Stimulated activated CD8-positive, alpha-beta memory T cell treated with anti-CD3 and anti-CD28 coated beads, Interleukin-12 subunit alpha, Interleukin-12 subunit beta, amount 100 ng/mL, for 4 hours (primary cell): ENCODE results near the gene TMEM163.

Experiments used
- DNase-seq: peaks from one replicate; pipeline ENCODE4 v3.0.0-alpha.2; 2020; ENCODE audit warnings: low read depth

TMEM163 gene

DNA sequence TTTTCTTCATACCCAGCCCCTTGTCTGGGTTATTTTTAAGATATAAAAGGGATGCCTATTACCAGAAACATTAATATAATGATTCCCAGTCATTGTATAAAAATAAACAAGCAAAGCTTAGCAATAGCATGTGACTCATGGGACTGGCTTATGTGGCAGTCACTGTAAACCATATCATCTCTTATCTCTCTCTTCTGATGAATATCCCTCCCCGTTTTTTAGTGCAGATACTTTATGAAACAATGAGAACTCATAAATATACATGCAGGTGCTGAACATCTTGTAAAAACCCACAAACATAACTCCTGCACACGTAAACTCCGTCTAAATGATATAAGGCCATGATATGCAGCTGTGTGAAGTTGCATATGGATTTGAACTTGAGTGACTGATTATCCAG is 310.0 kb downstream of the TMEM163 start:
- no peak for DNase-seq

DNA sequence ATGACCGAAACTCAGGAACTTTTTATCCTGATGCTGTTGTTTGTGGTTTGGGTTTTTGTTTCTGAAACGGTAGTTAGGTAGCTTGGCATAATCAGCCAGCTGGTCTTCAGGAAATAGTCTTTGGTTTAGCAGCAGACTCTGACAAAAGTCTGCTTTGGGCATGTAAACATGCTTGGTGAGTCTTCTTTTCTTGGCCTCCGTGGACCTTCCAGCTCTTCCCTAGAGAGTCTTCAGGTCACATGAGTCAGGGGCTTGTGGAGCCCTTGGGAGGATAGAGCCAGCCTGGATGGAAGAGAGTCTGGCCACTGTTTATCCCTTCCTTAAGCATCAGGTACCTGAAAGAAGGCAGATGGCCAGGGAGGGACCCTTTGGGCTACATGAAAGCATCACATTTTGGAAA is 310.4 kb downstream of the TMEM163 start:
- DNase-seq = no peak

DNA sequence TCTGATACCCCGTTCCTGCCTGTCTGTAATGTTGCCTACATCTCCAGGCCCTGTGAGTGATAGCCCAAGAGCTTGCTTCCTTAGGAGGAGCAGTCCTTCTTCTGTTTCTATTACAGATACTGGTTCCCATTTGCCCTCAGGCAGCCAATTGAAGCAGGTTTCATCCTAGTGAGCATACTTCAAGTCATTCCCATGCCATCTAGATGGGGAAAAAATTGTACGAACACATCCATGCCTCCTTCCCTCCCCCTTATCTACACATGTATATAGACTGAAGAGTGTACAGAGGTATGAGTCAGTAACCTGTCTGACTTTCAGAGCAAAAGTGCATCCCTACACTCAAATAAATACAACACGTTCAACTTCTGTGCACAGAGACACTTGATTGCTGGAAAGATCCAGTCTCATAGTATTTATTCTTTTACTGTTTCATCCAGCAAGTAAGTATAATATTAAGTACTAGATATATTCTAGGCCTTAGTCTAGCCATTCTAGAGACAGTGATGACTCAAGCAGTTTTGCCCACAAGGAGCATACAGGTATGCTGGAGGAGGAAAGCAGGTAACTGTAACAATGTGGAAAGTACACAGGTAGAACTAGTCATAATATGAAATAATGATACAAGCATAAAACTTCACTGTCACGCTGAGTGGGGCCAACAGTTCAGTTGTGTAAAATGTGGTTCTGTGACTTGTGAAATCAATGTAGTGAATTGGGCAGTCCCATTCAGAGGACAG is 311.5 kb downstream of the TMEM163 start:
- DNase-seq = no peak

DNA sequence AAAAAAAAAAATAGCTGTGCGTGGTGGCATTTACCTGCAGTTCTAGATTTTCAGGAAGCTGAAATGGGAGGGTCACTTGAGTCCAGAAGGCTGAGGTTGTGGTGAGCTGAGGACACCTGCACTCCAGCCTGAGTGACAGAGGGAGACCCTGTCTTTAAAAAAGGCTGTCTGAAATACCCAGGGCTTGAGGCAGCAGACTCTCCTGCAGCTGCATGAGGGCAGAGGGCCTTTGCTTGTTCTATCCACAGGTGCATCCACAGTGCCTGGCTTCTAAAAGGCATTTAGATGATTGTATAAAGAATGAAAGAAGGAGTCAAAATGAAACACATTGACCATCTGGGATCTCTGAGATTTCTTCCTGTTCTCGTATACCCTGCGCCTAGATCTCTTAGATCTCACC is 312.1 kb downstream of the TMEM163 start:
- no peak for DNase-seq

- DNase-seq = no peak
Measured at GRCh38 chr2:134406311-134406710, 312.5 kb downstream of the TMEM163 start.
